Activated CD4-positive, alpha-beta T cell treated with anti-CD3 and anti-CD28 coated beads for 24 hours (primary cell): Measurements from ENCODE around the gene ADRA2C.
A peak's percentile ranks its signal among the peaks of the same experiment; 100 is the strongest.

Experiments
- DNase-seq, 2 donors: peaks; one replicate each; pipeline ENCODE4 v3.0.0-alpha.2; 2020; ENCODE audit warnings: low read depth in 2 of 2

ADRA2C gene

GRCh38 chr4:3777669-3778068 lies 11.5 kb downstream of the ADRA2C start:
- DNase-seq: no peak

DNA sequence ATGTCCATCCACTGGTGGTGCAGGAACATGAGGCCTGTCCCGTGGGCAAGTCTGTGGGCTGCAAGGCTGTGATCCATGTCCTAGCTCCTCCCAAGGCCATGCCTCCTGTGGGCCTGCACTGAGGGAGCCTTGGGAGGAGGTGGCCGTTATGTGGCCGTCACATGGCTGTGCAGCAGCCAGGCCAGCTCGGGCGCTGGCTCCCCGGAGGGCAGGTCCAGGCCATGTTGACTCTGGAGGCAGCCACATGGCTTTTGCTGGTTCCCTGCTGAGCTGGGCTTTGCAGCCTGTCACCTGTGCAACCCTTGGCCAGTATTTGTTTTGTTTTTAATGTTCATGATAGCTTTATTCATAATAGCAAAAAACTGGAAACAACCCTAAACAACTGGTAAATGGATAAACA lies 13.3 kb downstream of the ADRA2C start:
- DNase-seq: no peak

DNA sequence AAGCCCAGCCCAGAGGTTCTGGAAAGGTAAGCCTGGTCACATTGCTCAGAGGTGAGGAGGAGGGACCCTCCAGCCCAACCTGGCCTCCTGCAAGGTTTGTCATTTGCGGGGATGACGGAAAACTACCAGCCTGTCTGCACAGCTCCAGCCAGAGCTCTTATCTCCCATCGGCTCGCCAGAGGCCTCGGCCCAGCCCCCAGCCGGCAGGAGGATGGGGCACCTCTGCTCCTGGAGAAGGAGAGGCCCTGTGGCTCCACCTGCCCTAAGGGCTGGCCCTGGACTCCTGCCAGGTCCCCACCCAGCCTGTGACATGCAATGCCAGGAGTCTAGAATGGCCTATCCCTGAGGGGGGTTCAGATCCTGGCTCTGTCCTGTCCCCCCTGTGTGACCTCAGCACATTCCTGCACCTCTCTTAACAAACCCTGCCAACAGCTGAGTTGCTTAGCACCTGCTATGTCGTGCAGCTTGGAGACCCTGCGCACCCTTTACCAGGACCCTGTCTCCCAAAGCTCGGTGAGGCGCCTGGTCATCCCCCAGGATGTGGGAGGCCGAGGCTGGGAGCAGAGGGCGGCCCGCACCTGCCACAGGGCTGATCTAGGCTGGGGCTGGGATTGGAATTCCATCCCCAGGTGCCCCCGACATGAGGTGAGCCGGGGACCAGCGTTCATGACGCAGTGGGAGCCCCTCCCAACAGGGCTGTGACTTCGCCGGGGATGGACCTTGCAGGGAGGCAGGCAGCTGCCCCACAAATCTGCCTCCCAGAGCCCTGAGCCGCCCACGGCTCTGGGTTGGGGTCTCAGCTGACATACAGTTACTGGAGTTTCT lies 14.4 kb downstream of the ADRA2C start:
- DNase-seq: no peak

GRCh38 chr4:3781193-3781886 lies 15.2 kb downstream of the ADRA2C start:
- DNase-seq: no peak

DNA sequence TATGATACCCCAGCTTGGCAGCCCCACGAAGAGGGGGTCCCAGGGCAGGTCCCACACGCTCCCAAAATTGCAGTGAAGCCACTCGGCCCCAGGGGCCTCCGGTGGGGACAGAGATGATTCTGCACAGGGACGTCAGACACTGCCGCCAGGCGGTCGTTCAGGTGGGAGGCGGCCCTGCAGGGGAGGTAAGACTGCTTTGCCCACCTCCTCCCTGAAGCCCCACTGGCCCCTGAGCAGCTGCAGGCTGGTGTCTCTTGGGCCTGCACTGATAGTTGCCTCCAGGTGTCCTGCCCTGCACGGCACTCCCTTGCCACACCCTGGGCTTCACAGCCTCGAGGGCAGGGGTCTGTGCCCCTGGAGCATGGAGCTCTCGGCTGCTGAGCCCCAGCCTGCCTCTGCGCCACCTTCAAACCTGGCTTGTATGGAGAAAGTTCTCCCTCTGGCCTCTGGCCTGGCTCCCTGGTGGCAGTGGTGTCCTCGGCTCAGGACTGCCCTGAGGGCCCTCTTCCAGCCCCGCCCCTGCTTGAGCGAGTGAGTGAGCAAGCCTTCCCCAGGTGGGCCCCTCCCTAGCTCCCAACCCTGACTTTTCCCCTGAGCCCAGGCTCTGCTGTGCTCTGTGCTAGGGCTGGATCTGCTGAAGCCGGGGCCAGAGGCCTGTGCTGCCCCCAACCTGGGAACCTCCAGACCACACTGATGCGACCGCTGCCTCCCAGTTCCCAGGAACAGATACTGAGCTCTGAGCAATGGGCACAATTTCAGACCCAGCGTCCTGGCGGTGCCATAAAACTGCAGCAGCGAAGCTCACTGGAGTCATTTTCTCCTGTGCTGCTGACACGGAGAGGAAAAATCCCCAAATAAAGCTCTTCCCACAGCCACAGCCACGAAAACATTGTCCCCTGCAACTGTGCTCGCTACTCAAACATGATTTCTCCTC lies 16.1 kb downstream of the ADRA2C start:
- DNase-seq: no peak

DNA sequence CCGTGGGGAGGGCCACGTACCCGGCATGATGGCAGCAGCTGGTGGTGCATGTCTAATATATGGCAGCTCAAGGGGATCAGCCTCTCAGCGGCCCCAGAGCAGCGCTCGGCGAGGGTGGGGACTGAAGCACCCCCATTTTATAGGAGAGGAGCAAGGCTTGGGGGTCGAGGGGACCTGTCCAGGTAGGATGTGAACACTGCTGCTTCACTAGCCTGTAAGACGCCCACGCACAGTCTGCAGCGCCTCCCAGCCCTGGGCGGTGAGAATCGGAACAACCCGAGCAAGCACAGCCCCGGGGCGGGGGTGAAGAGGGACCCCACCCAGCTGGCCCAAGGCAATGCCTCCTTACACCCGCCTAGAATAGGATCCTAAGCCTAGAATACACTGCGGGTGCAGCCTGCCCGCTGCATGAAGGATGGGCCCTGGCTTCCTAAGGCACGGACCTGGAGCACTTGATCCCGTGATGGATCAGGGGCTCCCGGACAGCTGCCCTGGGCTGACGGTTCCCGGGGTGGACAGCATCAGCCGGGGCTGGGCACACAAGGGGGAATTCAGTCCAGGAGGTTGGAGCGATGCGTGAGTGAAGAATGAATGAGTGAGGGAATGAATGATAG lies 17.6 kb downstream of the ADRA2C start:
- no peak for DNase-seq

DNA sequence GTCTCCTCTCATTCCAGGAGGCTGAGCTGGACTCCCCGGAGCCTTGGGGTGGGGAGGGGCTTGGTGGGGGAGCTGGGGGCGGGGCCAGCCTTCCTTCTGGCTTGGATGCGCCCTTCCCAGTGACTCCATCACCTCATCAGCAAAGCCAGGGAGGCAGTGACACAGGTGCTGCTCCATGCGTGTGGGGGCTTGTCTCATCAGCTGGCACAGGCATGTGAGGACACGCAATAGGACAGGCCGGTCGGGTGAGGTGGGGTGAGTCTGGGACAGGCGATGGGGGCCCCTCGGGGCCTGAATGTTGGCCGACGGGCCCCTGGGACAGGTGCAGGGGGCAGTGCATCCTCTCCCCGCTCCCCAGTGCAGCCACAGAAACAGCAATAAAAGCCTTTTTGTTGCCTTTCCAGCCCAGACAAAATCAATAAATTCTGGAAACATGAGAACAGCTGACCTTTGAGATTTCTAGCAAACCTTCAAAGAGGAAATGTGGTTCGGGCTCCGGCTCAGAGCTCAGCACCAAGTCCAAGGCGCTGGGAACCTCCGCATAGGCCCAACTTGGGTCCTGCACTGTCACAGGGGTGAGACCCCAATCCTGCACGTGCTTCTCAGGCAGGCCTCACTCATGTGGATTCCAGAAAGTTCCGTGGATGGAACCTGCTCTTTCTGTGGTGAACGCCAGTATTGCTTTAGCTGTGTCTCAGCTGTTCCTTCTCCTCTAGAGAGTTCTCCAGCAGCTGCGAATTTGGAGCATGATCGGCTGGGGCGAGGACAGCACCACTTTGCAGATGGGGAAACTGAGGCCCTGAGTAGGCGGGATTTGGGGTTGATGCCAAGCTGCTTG lies 18.5 kb downstream of the ADRA2C start:
- no peak for DNase-seq

GRCh38 chr4:3785292-3785565 lies 19.0 kb downstream of the ADRA2C start:
- DNase-seq: no peak

DNA sequence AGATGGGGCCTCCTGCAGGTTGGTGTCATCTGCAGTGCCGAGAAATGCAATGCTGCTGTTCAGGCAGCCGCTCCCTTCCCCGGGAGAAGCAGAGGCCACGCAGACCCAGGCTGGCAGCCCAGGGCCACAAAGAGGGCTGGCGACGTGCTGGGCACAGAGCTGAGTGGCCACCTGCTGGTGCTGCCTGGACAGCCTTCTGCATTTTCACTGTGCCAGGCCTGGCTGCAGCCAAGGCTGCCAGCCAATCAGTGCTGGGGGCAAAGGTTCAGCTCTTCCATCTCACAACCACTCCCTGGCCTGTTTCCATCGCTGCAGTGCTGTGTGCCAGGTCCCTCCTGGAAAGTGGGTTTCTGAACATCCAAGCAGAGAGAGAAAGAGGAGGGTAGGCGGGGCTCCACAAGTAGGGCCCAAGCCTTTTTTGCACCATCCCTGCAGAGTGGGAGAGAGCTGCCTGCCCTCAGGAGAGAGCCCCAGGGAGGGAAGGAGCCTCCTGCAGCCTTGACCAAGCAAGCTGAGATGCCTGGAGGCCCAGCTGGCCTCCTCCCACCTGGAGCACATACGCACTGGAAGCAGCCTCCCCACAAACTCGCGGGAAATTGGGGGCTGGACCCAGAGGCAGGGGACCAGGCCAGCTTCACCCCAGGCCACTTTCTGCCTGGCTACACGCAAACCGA lies 20.1 kb downstream of the ADRA2C start:
- DNase-seq: no peak

DNA sequence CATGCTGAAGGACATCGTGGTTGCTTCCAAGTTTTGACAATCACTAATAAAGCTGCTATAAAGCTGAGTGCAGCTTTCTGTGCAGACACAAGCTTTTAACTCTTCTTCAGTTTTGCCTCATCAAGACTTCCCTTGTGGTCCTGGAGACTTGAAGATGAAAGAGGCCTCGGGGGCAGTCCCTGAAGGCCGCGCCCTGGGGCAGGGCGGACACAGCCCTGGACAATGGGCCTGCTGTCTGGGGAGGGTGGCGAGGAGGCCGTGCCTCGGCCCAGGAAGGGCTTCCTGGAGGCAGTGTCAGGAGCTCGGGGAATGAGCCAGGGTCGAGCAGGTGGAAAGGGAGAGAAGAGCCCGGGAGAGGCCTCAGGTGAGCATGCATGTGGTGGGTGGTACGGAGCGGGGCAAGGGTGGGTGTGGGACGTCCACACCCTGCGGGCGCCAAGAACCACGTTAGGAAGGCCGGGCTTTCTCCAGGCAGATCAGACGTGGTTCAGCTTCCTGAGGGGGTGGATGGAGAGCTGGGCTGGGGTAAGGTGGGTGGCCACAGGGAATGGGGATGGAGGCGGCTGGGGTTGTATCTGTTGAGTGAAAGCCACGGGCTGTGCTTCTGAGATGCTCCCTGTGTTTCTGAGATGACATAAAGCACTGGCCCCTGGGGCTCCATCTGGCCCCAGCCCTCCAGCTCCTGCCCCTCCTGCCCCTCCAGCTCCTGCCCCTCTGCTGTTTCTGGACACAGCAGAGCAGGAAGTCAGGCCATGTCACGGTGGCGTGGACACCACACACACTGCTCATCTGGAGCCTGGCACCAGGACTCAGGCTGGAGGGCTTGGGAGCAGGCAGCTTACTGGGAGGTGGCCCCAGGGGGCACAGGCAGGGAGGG lies 21.5 kb downstream of the ADRA2C start:
- no peak for DNase-seq

GRCh38 chr4:3788366-3788660 lies 22.1 kb downstream of the ADRA2C start:
- DNase-seq: no peak

DNA sequence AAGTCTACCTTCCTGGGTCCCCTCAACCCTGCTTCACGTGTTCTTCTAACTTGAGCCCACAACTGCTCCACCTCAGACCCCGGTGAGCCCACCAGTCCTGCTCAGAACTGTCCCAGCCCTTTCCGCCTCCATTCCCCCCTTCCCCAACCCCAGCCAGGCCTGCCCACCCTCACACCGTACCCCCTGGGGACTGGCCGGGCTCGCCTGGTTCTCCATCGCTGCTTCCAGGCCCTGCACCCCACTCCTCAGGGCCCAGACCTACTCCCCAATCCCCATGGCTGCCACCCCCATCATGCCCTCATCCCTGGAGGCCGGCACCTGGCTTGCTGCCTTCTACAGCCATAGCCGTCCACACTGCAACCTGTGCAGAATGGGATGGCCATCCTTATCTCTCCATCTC lies 23.4 kb downstream of the ADRA2C start:
- DNase-seq: no peak

GRCh38 chr4:3790006-3790561 lies 23.9 kb downstream of the ADRA2C start:
- no peak for DNase-seq

DNA sequence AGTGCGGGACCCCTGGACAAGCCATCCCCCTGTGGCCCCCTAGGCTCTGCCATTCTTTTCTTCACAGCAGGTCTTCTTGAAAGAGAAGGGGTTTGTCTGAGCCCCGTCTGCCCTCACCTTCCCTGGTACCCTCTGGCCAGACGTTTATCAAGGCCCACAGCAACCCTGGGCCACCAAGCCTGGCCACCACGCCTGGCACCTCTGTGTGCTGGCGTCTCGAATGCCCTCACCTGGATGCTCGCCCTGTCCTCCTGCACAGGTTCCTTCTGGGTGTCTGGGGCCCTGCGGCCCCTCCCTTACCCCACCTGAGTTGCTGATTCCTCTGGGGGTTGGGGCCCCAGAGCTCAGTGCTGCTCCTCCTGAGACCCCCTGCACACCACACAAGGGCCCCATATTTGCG lies 25.1 kb downstream of the ADRA2C start:
- no peak for DNase-seq

DNA sequence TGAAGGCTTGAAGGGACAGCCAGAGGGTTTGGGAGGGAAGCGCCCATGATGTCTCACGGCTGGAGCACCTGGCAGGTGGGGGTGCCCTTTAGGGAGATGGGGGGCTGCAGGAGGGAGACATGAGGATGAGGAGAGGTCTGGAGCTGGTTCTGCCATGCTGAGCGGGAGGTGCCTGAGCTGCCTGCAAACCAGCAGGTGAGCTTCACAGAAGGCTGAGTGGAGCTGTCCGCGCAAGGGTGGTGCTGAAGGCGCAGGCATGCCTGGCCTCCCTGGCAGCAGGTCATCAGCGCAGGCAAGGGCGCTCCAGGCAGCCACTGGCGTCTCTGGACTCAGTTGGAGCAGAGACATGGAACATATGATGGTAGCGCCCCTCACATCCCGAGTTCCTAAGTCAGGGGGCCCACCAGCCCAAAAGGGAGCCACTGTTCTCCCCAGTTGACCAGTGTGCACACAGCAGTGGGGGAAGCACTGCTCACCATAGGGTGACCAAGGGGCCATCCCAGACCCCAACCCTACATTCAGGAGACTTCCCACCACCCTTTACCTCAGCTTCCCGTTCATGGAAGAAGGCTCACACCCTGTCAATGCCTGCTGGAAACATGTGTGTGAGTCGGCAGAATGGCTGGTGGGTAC lies 25.8 kb downstream of the ADRA2C start:
- DNase-seq: peak in 1 of 2 donors; percentile 3

- no peak for DNase-seq
Measured at GRCh38 chr4:3792813-3793212, 26.6 kb downstream of the ADRA2C start.

- DNase-seq: no peak
Measured at GRCh38 chr4:3793545-3793944, 27.4 kb downstream of the ADRA2C start.

DNA sequence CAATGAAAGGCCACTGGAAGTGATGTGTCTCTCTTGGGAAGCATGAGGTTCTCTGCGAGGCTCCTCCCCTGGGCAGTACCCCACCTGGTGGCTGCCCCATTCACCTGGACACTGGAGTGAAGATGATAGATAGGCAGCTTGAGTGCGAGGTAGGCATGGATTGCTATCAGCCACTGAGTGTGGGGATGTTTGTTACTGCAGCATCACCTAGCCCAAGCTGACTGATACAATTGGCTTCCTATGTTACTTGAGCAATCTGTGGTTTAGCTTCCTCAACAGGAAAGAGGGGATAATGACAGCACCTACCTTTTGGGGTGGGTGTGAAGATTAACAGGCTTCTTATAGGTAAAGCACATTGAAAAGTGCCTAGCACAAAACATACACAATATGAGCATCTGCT lies 30.8 kb downstream of the ADRA2C start:
- DNase-seq: no peak
